ENCODE data around the gene PHF21A.
"Not testable (repeated sequence)": the region's sequence is repeated elsewhere in the genome, so short reads cannot be mapped to it uniquely, and the experiment has no call there.

Gene PHF21A

DNA sequence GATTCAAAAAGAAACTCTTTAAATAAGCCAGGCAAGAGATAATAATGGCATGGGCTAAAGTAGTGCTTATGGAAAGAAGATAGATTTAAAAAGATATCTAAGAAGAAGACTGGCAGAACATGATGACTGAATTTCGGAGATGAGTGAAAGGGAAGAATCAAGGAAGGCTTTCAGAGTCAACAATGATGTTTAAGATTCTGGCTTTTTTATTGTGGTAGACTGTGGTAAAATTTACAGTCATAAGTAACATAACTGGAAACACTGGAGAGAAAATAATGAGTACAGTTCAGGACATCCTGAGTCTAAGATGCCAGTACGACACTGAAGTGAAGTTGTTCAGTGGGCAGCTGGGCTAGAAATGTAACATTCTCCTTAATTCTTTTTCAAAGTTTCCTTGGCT, 85.2 kb downstream of the PHF21A start:
- DNase-seq (ENCODE audit: low read depth), result no peak

DNA sequence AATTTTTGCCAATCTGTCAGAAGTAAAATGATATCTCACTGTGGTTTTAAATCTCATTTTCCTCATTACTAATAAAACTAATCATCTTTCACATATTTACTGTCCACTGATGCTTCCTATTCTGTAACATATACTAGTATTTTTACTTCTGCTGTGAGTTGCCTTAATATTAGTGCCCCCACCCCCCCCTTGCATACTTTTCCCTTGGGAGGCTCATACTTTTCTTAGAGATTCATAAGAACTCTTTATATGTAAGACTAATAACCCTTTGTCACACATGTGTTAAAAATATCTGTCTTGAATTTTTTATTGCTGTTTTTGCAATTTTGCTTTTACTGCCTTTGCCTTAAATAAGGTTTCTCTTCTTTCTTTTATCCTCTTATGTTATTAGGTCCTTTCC, 87.2 kb downstream of the PHF21A start:
- DNase-seq (ENCODE audit: low read depth), result no peak

DNA sequence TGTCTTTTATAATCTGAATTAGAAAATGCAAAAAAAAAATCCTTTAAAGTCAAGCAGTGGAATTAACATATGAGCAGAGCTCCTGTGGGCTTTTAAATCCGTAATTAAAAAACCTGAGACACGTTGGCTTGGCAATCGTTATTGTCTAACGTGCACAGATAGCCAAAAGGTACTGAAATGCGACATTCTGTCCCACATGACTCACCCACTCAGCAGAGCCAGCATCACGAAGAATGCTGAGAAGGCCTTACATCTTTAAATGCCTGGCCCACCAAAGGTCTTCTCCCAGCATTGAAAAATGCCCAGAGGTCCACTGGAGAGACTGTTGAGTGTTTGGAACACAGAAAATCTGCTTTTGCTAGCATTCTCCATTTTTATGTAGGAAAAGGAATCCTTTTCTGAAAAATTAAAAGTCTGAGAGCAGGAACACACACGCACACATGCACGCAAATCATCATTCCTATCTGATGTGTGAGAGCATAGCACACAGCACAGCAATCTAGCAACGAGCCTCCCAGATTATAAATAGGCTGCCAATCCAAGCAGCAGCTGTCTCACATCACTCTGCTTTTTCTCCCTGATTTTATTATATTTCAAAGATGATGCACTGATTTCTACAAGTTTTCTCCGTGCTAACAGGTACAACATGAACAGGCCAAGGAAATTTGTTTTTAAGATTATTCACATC, 94.5 kb downstream of the PHF21A start:
- no peak for DNase-seq (ENCODE audit: low read depth)

DNA sequence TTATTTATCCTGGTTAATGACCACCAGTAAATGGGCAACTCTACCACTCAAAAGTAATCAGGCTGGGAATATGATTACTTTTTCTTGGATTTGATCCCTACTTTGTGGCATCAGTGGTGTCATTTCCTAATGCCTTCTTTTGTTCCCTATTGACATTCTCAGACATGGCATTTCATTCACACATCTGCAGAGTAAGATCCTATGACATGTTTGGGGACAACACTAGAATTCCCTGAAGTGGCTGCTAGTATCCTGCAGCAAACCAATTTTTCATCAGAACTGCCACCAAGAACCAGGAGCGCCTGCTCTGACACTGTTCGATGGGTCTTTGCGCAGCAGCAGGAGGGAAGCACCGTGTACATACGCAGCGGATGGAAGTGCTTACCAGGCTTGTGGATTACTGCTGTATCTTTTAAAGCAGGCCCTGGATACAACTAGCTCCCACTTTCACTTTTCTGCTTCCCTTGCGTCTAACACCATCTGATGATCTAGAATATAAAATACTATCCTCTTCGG, 101.1 kb downstream of the PHF21A start:
- DNase-seq (ENCODE audit: low read depth), result no peak

DNA sequence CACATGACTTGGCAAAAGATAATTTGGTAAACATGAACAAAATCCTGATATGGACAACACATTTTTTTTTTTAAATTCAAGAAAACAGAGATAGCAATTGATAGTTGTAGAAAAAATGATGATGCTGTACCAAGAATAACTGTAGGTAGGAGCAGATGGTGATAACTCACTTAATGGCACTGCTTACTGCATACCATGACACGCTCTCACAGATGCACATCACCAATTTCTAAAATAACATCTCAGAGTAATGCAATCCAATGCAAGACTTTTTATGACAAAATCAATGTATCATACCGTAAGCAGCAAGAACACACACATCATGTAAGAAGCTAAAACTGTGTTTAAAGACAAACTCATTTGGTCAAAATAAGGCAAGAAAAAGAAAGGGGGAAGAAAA, 102.6 kb downstream of the PHF21A start:
- DNase-seq (ENCODE audit: low read depth), result no peak

DNA sequence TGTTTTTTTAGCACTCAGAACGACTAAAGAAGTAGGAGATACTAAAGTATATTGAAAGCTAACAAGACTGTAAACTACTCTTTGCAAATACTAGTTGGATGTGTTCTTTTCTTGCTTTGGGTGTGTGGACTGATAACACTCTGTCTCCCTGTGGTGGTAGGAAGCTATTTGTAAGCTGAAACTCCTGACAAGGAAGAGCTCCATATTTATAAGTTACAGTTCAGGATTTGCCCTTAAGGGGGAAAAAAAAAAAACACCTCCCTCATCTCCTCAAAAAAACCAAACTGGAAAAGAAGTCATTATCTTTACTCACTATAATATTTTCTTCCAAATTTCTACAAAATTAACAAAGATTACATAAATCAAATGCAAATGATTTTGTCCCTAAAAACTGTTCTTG, 103.9 kb downstream of the PHF21A start:
- DNase-seq (ENCODE audit: low read depth), result no peak

DNA sequence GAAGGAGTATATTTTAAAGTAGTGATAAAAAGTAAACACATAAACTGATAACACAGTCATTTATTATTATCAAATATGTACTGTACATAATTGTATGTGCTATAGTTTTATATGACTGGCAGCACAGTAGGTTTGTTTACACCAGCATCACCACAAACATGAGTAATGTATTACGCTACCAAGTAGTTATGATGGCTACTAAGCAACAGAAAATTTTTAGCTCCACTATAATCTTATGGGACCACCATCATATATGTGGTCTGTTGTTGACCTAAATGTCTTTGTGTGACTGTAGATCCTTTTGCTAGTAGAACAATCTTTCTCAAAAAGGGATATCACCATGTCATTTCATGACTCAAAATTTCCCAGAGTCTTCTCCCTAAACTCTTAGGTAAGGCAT, 105.3 kb downstream of the PHF21A start:
- DNase-seq (ENCODE audit: low read depth), result no peak

DNA sequence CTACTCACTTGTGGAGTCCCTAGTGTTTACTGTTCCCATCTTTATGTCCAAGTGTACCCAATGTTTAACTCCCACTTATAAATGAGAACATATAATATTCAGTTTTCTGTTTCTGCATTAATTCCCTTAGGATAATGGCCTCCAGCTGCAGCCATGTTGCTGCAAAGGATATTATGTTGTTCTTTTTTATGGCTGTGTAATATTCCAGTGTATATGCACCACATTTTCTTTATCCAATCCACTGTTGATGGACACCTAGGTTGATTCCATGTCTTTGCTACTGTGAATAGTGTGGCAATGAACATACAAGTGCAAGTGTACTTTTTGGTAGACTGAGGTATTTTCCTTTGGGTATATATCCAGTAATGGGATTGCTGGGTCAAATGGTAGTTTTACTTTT, 107.1 kb downstream of the PHF21A start:
- not testable (repeated sequence) for DNase-seq (ENCODE audit: low read depth)

DNA sequence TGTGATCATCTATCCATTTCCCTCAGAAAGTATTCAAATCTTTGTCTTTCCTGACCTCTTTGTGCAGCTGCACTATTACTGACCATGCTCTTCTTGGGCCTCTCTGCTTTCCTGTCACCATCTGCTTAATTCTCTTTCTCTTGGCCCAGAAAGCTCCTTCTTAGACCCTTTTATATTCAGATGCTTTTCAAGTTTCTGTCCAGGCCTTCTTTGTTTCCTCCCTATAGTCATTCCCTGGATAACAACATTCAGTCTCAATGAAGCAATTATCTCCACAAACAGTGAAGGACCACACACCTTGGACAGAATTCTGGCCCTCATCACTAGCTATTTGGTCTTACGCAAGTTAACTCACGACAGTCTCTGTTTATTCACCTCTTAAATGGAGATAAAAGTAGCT, 109.1 kb downstream of the PHF21A start:
- DNase-seq (ENCODE audit: low read depth), result no peak

DNA sequence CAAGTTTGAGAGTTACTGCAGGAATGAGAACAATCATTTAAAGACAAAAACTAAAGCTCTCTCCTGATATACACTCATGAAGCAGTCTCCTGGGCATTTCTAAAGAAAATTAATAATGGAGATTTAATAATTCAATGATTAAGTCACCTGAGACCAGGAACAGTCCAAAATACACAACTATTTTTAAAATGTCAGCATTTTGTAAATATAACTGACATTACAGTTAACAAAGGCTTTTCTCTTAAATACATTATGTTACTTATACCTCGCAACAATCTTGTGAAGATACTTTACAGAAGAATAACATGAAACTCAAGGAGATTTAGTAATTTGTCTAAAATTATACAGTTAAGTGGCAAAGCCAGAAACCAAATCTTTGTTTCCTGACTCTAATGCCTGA, 111.2 kb downstream of the PHF21A start:
- DNase-seq (ENCODE audit: low read depth), result no peak

DNA sequence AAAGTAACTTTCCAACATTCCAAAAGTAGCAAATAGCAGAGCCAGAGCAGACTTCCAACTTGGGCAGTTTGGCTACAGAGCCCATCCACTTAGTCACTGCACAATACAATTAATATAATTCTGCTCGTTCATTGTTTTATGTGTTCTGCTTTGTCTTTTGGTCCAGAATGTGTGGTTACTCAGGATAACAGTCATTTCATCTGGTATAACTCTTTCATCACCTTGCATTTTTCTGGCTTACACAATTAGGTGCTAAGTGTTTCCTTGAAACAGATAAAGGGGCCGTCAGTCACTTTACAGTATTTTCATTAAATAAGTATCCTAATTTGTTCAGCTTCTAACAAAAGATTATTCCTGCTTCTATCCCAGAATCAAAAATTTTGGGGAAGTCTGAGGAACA, 111.6 kb downstream of the PHF21A start:
- DNase-seq (ENCODE audit: low read depth), result no peak

DNA sequence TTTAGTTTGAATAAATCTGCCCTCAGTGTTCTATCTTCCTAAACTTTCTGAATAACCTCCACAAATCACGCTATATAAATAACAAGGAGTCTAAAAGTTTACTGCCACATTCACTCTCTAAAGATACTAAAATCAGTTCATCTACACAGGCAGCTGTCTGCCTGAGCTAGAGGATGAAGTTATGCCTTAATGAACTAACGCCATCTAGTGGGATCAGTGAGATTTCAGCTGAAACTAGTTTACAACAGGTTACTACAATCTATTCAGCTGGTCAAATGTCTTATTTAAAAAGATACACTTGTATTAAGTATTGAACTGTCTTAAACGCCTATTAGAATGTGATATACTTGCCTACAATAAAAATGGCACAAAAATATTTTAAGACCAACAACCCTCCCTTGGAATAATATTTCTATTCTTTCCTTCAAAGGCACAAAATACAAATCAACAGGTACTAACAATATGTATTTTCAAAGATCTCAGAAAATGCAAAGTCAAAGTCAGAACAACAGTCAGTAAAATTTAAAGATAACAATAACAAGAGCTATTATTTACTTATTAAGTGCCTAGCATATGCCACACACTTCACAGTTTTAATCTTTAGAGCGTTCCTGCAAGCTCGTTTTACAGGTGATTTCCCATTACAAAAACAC, 114.7 kb downstream of the PHF21A start:
- peak; percentile 77 for DNase-seq (ENCODE audit: low read depth)

DNA sequence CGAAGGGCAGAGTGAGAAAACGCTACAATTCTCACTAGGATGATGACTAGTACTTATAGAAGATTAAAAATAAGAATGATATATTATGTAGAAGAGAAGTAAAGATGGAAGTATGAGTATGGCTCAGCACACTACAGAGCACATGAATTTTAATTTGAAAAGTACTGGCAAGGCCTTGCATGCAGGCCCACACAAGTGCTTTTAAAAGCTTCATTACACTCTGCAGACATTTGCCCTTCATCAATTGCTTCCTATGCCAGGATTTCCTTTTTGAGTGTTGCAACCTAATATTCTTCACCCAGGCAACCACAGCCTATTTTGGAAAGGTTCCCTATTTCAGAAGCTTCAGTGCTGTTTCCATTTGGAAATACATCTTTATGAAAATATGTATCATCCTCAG, 117.7 kb downstream of the PHF21A start:
- peak; percentile 24 for DNase-seq (ENCODE audit: low read depth)

DNA sequence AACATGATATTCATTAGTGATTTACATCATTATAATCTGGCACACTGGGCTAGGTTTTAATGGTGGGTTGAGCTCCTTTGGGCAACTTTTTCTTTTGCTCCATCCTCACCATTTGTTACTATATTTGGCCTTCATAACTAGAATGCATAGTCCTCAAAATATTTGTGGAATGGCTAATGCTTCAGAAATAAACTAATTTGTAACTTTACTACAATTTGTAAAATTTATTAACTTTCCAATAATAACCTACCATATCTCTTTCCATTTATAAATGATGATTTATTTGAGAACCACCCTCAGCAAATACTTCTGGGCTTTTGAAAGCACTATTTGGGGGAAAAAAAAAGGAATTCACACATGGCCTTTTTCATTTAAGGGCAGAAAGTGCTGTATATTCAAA, 119.1 kb downstream of the PHF21A start:
- DNase-seq (ENCODE audit: low read depth), result no peak

DNA sequence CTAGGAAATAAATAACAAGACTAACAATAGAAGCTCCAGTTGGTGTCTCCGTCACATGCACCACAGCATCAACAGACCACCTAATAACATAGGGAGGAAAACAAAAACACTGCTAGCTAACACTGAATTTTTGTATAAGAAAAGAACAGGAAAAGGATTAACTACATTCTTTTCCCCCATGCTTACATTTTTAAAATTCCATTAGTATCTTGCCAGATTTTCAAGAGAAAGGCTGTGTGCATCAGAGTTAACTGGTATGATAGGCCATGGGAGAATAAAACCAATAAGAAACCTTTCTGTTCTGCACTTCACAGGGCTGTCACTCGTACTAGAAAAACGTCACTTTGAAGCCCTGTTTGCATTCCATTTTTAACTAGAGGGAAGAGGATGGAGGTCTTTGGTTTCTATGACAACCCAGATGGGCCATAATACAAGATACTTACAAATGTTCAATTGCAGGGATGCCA, 119.8 kb downstream of the PHF21A start:
- DNase-seq (ENCODE audit: low read depth), result peak; percentile 8

DNA sequence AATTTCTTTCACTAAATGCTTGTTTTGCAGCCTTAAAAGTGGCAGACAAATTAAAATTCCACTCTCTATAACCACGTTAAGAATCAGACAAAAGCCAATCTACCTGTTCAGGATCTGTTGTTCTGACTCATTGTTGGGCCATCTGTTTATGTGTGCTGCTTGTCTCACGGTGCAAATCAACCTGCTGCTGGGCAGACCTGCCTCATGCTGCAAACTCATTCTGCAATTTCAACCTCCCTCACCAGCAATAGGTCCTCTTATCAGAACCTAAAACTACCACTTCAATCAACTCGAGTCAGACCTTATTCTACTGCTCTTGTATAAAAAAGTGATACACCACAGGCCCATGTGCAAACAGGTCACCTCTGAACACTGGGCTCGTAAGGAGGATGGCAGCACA, 123.7 kb downstream of the PHF21A start:
- DNase-seq (ENCODE audit: low read depth), result no peak

DNA sequence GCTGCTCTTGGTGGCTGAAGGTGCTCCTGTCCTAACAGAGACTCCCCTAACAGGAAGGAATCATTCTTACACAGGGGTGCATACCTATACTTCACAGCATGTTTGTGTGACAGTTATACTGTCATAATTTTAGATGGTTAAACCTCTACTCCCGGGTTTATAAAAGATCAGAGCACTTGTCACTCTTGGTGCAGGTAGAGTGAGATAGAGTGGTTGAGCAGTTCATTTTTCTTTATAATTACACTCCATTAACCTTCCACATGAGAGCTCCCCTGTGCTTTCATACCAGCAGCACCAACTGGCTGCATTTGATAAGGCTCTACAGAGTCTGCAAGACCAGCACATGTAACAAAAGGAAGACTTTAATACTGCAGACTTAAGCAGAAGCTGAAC, 125.9 kb downstream of the PHF21A start:
- no peak for DNase-seq (ENCODE audit: low read depth)

DNA sequence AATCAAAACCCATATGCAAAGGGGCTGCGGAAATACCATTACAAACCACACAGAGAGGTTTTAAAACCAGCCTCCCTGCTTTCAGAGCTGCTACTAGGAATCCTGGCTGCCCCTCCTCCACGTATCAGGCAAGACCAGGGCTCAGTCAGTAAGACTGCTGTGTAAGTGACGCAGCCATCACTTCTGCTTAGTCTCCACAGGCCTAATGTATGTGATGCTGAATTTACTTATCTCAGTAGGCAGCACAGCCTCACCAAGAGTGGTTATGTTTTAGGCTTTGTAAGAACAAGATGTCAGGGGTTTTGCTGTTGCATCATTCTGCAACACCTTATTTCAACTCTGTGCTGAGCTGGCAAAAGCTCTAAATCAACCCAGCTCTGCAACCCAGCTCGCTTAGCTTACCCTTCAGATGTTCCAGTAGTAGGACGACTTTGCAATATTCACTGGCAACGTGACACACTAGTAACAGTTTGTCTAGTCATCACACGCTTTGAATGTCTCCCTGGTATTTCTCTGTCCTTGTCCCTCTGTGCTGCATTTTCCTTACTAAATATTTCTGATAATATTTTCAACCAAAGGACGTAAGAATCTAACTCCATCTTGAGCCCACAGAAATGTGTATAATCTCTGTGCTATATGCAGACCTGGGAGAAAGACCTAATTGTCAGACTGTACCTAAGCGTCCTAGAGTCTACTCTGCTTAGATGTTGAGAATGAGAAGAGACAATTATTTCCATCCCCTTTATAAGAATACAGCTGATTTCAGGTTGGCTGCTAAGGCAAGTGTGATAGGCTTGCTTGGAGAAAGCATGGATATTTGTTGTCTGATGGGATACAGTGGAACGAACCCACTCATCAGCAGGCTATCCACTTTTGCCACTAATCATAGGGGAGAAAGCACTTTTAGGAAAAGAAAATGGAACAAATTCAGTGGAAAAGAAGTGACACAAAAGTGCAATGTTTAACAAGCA, 126.6 kb downstream of the PHF21A start:
- DNase-seq (ENCODE audit: low read depth), result peak; percentile 49

DNA sequence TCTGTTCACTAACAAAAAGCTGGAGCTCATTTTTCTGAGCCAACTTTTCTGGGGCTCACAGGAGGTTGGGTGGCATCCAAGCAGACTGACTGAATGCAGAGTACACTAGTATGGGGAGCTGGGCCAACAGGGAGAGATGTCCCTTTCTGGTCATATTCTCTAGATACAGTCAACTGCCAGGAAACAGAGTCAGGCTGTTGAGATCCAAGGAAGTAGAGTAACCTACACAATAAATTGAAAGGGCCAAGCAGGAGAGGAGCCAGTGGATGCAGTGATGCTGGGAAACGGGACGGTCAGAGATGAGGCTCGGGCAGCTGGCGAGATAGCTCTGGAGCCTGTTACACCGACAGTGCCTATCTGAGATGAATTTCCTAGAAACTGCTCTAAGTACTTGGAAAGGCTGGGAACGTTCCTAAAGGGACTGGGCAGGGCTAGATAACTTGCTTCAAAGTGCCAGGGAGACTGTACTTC, 127.7 kb downstream of the PHF21A start:
- no peak for DNase-seq (ENCODE audit: low read depth)

DNA sequence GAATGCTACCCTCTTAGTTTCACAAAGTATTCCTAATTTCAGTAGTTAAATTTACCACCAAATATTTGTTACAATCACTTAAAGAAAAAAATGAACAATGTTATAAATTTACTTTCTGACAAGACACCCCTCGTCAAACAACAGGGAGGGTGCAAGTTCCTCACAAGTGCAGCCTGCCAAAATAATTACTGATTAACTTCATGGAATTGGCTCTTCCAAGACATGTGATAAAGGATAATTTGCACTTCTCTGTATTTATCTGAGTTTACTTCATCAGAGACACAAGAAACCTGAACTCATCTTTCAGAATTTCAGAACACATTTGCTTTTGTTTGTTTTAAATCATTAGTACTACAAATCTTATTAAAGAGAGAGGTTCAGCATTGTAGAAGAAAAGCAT, 132.3 kb downstream of the PHF21A start:
- no peak for DNase-seq (ENCODE audit: low read depth)

DNA sequence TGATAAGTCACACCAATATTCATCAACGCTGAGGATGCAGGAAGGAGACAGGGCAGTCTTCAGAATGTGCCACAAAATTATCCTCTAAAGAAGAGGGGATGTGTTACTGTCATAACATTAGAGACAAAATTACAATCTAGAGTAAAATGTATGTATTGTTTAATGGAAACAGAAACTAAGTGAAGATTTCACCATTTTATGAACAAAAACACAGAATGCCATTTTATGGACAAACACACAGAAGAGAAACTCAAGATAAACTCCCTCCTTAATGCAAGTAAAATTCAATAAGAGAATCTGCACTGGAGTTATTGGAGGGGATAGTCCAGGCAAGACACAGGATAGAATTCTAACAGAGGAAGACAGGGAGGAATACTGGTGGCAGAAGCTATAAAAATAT, 136.0 kb downstream of the PHF21A start:
- no peak for DNase-seq (ENCODE audit: low read depth)

DNA sequence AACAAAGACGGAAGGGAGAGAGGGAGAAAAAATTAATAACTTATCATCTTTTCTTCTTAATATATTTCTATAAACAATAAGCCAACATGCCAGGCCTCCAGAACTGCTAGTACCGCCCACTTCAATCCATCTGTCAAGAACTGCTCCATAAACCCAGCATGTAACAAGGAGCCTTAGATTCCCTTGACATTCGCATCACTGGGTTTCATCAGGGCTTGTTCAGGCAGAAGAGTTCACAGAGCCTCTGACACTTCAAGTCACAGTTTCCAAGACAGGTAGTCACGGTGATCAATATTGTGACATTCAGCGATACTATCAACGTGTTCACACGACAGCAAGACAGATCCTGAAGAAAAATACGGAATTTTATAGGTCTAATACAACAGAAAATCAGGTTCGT, 137.1 kb downstream of the PHF21A start:
- DNase-seq (ENCODE audit: low read depth), result no peak

DNA sequence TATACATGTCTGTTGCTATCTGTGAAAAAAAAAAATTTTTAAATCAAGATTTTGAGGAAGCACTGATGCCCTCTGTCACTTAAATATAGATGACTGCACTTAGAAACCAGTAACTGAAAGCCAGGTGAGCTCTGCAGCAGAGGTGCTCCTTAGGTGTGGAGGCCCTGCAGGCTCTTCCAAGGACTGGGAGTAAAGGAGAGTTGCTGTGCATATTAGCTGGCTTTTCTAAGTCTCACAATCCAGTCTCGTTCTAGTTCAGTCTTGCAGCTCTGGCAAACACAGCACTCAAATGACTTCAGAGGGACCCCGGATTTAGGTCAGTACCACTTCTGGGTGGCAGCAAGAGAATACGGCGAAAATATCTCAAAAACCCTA, 137.8 kb downstream of the PHF21A start:
- DNase-seq (ENCODE audit: low read depth), result no peak
